ENCODE results near the gene SMIM45.

The SMIM45 gene

DNA sequence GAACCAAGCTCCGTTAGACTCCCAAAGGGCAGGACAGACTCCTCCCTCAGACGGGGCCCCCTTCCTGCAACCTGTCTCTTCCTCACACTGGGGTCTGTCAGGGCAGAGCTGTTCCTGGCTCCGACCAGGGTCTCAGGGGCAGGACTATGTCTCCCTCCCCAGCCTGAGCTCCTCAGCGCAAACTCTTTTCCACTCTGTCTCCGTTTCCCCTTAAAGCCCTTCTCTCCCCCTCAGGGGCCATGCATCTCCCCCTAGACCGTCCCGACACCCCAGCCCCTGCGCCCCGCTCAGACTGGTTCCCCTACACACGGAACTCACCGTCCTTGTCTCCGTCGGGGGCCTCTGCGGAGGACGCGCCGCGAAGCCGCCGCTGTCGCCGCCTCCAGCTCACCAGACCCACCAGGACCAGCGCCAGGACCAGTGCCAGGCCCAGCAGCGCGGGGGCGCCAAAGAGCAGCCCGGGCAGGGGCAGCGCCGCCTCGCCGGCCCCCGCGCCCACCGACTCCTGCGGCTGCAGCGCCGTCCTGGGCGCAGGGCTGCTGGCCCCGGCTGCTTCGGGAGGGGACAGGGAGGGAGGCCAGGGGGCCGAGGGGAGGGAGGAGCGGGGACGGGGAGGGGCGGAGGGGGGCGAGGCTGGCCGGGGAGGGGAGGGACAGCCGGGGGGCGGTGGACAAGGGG lies 26.0 kb upstream of the SMIM45 start:
- DNase-seq (ENCODE audit: low spot score in 2 of 2), result no peak
- intact Hi-C loops (cut with DNase I), result no loop called here
- peaks cover 15% of the 10 kb centered on the region for H3K27me3 ChIP-seq
- TF ChIP-seq, protein P1, sequence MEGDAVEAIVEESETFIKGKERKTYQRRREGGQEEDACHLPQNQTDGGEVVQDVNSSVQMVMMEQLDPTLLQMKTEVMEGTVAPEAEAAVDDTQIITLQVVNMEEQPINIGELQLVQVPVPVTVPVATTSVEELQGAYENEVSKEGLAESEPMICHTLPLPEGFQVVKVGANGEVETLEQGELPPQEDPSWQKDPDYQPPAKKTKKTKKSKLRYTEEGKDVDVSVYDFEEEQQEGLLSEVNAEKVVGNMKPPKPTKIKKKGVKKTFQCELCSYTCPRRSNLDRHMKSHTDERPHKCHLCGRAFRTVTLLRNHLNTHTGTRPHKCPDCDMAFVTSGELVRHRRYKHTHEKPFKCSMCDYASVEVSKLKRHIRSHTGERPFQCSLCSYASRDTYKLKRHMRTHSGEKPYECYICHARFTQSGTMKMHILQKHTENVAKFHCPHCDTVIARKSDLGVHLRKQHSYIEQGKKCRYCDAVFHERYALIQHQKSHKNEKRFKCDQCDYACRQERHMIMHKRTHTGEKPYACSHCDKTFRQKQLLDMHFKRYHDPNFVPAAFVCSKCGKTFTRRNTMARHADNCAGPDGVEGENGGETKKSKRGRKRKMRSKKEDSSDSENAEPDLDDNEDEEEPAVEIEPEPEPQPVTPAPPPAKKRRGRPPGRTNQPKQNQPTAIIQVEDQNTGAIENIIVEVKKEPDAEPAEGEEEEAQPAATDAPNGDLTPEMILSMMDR (IDR thresholded peaks at IDR 0.05), result peak in 2 of 3 experiments; percentile 29 to 40
- no peaks in the 10 kb centered on the region for H3K36me3 ChIP-seq
- peaks cover 0 to 2% of the 10 kb centered on the region in 2 donors for H3K4me1 ChIP-seq
- peak overlapping the region; percentile 35 to 56 for H3K4me3 ChIP-seq
- no peak overlapping the region for H3K27ac ChIP-seq
- no peaks in the 10 kb centered on the region for H3K9me3 ChIP-seq

DNA sequence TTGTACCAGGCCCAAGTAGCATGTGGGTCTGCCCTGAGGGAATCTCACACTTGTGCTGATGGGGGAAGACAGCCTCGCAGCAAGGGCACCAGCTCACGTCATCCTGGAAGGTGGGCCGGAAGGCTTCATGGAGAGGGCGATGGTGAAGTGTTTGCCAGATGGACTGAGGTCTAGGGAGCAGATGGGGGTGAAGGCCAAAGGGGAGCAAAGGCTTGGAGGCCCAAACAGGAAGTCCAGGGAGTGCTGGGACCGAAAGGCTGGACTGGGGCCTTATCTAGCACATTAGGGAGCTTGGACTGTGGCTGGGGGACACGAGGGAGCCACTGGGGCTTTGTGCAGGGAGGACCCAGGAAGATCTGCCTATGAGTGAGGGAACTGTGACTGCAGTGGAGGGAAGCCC lies 24.1 kb upstream of the SMIM45 start:
- Histone ChIP-seq H3K9me3 (no peaks in the 10 kb centered on the region), H3K36me3 (no peaks in the 10 kb centered on the region), H3K27ac (no peak overlapping the region), H3K27me3 (peaks cover 15% of the 10 kb centered on the region), H3K4me3 (no peak overlapping the region), H3K4me1 (peaks cover 0 to 2% of the 10 kb centered on the region in 2 donors)
- TF ChIP-seq, protein P1 (IDR thresholded peaks at IDR 0.05), result no peak
- intact Hi-C loops (cut with DNase I), result no loop called here
- no peak for DNase-seq (ENCODE audit: low spot score in 2 of 2)

DNA sequence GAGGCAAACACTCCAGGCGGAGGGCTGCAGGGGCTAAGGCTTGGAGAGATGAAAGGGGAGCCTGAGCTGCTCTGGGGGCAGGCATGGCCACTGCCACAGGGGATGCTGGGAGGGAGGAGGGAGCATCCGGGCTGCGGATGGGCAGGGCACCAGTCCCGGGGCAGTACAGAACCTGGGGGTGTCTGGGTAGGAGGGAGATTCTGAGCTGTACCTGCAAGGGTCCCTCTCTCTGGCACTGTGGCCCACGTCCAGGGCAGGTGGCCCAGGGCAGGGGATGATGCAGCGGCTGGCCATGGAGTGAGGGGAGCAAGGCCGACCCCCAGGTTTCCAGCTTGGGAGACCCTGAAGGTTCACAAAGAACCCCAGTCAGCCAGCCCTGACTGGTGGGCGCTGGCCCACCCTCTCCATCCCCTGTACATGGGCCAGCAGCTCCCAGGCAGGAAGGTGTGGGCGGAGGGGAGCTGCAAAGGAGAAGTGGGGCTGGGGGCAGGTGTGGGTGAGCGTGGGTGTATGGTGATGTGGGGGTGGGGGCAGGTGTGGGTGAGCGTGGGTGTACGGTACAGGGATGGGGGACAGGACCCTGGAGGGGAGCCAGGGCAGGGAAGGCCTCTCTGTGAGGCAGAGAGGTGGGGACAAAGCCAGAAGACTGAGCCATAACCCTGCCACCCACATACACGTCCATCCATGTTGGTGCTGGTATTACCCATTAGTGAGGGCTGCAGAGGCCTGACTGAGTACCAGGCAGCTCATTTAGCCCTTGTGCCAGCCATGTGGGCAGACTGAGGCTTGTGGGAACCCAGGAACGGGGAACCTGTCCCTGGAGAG lies 23.1 kb upstream of the SMIM45 start:
- peaks cover 15% of the 10 kb centered on the region for H3K27me3 ChIP-seq
- no peak for DNase-seq (ENCODE audit: low spot score in 2 of 2)
- H3K36me3 ChIP-seq, result no peaks in the 10 kb centered on the region
- no peak overlapping the region for H3K4me3 ChIP-seq
- H3K9me3 ChIP-seq, result no peaks in the 10 kb centered on the region
- H3K27ac ChIP-seq, result no peak overlapping the region
- TF ChIP-seq, protein P1 (IDR thresholded peaks at IDR 0.05), result no peak
- peaks cover 0 to 2% of the 10 kb centered on the region in 2 donors for H3K4me1 ChIP-seq
- intact Hi-C loops (cut with DNase I), result no loop called here

DNA sequence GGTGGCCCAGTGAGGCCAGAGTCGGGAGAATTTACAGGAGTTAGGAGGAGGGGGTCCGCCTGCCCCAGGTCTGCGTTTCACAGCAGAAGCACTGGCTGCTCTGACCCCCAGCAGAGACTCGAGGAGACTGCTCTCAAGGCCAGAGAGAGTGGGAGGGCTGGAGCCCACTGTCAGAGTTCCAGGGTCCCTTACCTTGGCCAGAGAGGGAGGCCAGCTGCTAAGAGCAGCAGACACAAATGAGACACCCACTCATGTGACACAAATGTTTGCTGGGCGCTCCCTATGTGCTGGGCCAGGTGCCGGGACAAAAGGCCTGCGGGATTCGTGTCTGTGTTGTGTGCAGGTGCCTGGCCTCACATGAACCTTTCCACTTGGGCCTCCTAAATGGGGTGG lies 22.5 kb upstream of the SMIM45 start:
- peaks cover 0 to 2% of the 10 kb centered on the region in 2 donors for H3K4me1 ChIP-seq
- H3K36me3 ChIP-seq, result no peaks in the 10 kb centered on the region
- H3K27ac ChIP-seq, result no peak overlapping the region
- H3K4me3 ChIP-seq, result no peak overlapping the region
- H3K9me3 ChIP-seq, result no peaks in the 10 kb centered on the region
- DNase-seq (ENCODE audit: low spot score in 2 of 2), result no peak
- peaks cover 15% of the 10 kb centered on the region for H3K27me3 ChIP-seq
- TF ChIP-seq, protein P1 (IDR thresholded peaks at IDR 0.05), result no peak
- intact Hi-C loops (cut with DNase I), result no loop called here

DNA sequence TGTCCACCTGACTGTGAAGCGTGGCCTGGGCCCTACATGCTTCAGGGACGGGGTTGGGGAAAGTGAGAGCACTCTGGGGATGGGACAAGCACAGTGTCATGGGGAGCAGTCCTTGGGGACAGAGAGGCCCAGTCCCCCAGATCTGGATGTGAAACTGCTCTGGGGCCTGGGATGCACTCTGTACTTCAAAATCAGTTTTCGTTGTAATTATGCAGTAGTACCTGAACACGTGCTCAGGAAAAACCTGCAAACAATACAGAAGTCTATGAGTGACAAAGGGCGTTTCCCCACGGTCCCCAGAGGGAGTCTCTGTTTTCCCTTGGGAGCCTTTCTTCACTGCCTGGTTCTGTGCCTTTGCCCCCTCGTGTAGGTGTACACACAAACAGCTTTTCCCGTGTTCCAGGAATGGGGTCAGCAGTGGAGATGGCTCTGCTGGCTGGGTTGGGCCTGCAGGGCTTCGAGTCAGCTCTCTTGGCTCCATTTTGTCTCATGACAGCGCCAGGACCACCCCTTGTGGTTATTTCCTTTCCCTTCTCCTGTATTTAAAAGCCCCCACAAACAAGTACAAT lies 20.2 kb upstream of the SMIM45 start:
- no peaks in the 10 kb centered on the region for H3K36me3 ChIP-seq
- no peak for DNase-seq (ENCODE audit: low spot score in 2 of 2)
- no peaks in the 10 kb centered on the region for H3K9me3 ChIP-seq
- H3K4me1 ChIP-seq, result no peaks in the 10 kb centered on the region
- H3K27ac ChIP-seq, result no peak overlapping the region
- H3K4me3 ChIP-seq, result no peak overlapping the region
- H3K27me3 ChIP-seq, result peaks cover 5% of the 10 kb centered on the region
- TF ChIP-seq, protein P1 (IDR thresholded peaks at IDR 0.05), result no peak
- intact Hi-C loops (cut with DNase I), result no loop called here

All from ascending aorta (tissue), 2 donors.